Activated CD8-positive, alpha-beta T cell treated with anti-CD3 and anti-CD28 coated beads for 36 hours (primary cell): Measurements from ENCODE around the gene COPE. TPM values are rescaled to one million over a fixed set of nuclear protein-coding genes. Genes with fewer than 3 reads are reported as not detected.

Source experiments
- ATAC-seq: fragments of 200-7000 bp; cut with Tn5 transposase; one replicate; pipeline ENCODE4 v1.10.0; 2021; ENCODE audit warnings: mild to moderate bottlenecking, moderate library complexity
- CTCF ChIA-PET: fragments of 350-600 bp; sonication (Branson Sonifier 250); formaldehyde crosslinking; loops from one replicate; lab custom pipeline; 2021; ENCODE audit warnings: antibody characterized with exemption; lab: Charles Lee
- POLR2A ChIA-PET: fragments of 350-600 bp; sonication (Branson Sonifier 250); formaldehyde crosslinking; loops from one replicate; lab custom pipeline; 2021; ENCODE audit warnings: antibody characterized with exemption; lab: Charles Lee
- DNase-seq: peaks from one replicate; pipeline ENCODE4 v3.0.0-alpha.2; 2020
- H3K27ac Mint-ChIP-seq: one replicate; pipeline ENCODE4 v1.8.0; 2021; ENCODE audit warnings: mild to moderate bottlenecking, mixed read lengths
- H3K27me3 Mint-ChIP-seq: one replicate; pipeline ENCODE4 v1.8.0; 2021; ENCODE audit warnings: mixed read lengths
- H3K36me3 Mint-ChIP-seq: one replicate; pipeline ENCODE4 v1.8.0; 2021; ENCODE audit warnings: low read depth, mixed read lengths
- H3K4me1 Mint-ChIP-seq: one replicate; pipeline ENCODE4 v1.8.0; 2021; ENCODE audit warnings: low read depth, mixed read lengths
- H3K4me3 Mint-ChIP-seq: one replicate; pipeline ENCODE4 v1.8.0; 2021; ENCODE audit warnings: mild to moderate bottlenecking, moderate library complexity, mixed read lengths
- H3K9me3 Mint-ChIP-seq: one replicate; pipeline ENCODE4 v1.8.0; 2021; ENCODE audit warnings: mixed read lengths
- CTCF ChIP-seq: fragments of 200-600 bp; IDR thresholded peaks from one replicate; pipeline ENCODE4 v1.8.0; 2022; ENCODE audit warnings: antibody characterized with exemption, mild to moderate bottlenecking
- intact Hi-C: fragments of 100-400 bp; cut with micrococcal nuclease; formaldehyde crosslinking; loops from one replicate; pipeline ENCODE4 v1.10.0; 2022
- total RNA-seq, 2 experiments: library from RNA; stranded (reverse); gene quantifications; one replicate each; pipeline ENCODE4 v1.2.3, GENCODE V29; 2021

COPE gene
- total RNA-seq: 100 to 1,000 TPM; 179 to 183 TPM

GRCh38 chr19:18919086-18919899 lies at the start of gene COPE, which contains the start of gene DDX49:
COPE (minus strand) TSS chr19:18919387; CDS start chr19:18919348, 39 bp downstream.
DDX49 (plus strand) TSS chr19:18919715; CDS start chr19:18919742, 27 bp downstream.
- no peaks in the 10 kb centered on the region for H3K27me3 Mint-ChIP-seq
- H3K9me3 Mint-ChIP-seq: no peaks in the 10 kb centered on the region
- ChIA-PET CTCF (interaction anchor here (0.9 to 1.8 kb wide), 7 partner anchors 18 to 398 kb away, joined by 3 to 7 read pairs (median 4); partner anchors contain the start of gene REX1BD), POLR2A (interaction anchor here (0.7 to 3.1 kb wide), 24 partner anchors 8 to 768 kb away, joined by 3 to 33 read pairs (median 4); partner anchors contain the start of genes CERS1, ELL and UBA52)
- intact Hi-C loops: no loop called here
- ATAC-seq (peak; percentile 97), DNase-seq (peak; percentile 99)
- peak within 1 kb of the TSS; percentile 99 for H3K4me3 Mint-ChIP-seq
- H3K27ac Mint-ChIP-seq: peak within 1 kb of the TSS; percentile 96
- H3K4me1 Mint-ChIP-seq: peaks cover 30% of the 10 kb centered on the region
- H3K36me3 Mint-ChIP-seq: peaks cover 41% of the 10 kb centered on the region
- no peak for TF ChIP-seq CTCF

GRCh38 chr19:18967358-18968146 lies 48.4 kb upstream of the COPE start:
- no peak overlapping the region for H3K4me3 Mint-ChIP-seq
- ATAC-seq: no peak
- ChIA-PET CTCF (no interaction called here), POLR2A (no interaction called here)
- H3K9me3 Mint-ChIP-seq: no peaks in the 10 kb centered on the region
- H3K27ac Mint-ChIP-seq: no peak overlapping the region
- no peak for DNase-seq
- H3K27me3 Mint-ChIP-seq: peaks cover 6% of the 10 kb centered on the region
- H3K4me1 Mint-ChIP-seq: no peaks in the 10 kb centered on the region
- no peak for TF ChIP-seq CTCF
- intact Hi-C loops: no loop called here
- no peaks in the 10 kb centered on the region for H3K36me3 Mint-ChIP-seq

- H3K36me3 Mint-ChIP-seq: no peaks in the 10 kb centered on the region
- DNase-seq: no peak
- intact Hi-C loops: no loop called here
- TF ChIP-seq CTCF: no peak
- H3K9me3 Mint-ChIP-seq: no peaks in the 10 kb centered on the region
- no peak overlapping the region for H3K4me3 Mint-ChIP-seq
- CTCF ChIA-PET: no interaction called here
- no peak for ATAC-seq
- H3K4me1 Mint-ChIP-seq: peaks cover 6% of the 10 kb centered on the region
- no peak overlapping the region for H3K27ac Mint-ChIP-seq
- POLR2A ChIA-PET: no interaction called here
- H3K27me3 Mint-ChIP-seq: peaks cover 11% of the 10 kb centered on the region
These were observed 47.1 kb upstream of the COPE start for GRCh38 chr19:18966307-18966706.

GRCh38 chr19:18964121-18964520 lies 44.9 kb upstream of the COPE start:
- Mint-ChIP-seq H3K9me3 (no peaks in the 10 kb centered on the region), H3K36me3 (no peaks in the 10 kb centered on the region), H3K4me3 (no peak overlapping the region), H3K27ac (no peak overlapping the region), H3K4me1 (peaks cover 6% of the 10 kb centered on the region), H3K27me3 (peaks cover 11% of the 10 kb centered on the region)
- TF ChIP-seq CTCF: no peak
- DNase-seq (no peak), ATAC-seq (no peak)
- ChIA-PET CTCF (no interaction called here), POLR2A (interaction anchor here (0.6 kb wide), 1 partner anchor 274 kb away, joined by 3 read pairs; no protein-coding TSS in a partner anchor)
- intact Hi-C loops: no loop called here
